HepG2 (cell line): Measurements from ENCODE around the gene HDAC5. TPM values are rescaled to one million over a fixed set of nuclear protein-coding genes. Genes with fewer than 3 reads are reported as not detected.
A peak's percentile ranks its signal among the peaks of the same experiment; 100 is the strongest.

ENCODE experiments used
- ATF3 ChIP-seq: sonication (generic); formaldehyde crosslinking; IDR thresholded peaks from 2 replicates; pipeline ENCODE4 v1.4.0; 2020; ENCODE audit warnings: missing genetic modification reagents
- ELF3 ChIP-seq: IDR thresholded peaks from 2 replicates; pipeline ENCODE4 v1.6.1; 2016; ENCODE audit warnings: missing genetic modification reagents, missing compliant biosample characterization
- GATA4 ChIP-seq: sonication (generic); IDR thresholded peaks from 2 replicates; pipeline ENCODE4 v1.6.1; 2016; ENCODE audit warnings: antibody characterized with exemption, low read depth, borderline replicate concordance
- GATAD1 ChIP-seq: IDR thresholded peaks from 2 replicates; pipeline ENCODE4 v1.6.1; 2016; ENCODE audit warnings: missing genetic modification reagents, missing compliant biosample characterization
- HES4 ChIP-seq: sonication (generic); formaldehyde crosslinking; IDR thresholded peaks from 2 replicates; pipeline ENCODE4 v1.9.0; 2021; ENCODE audit warnings: mild to moderate bottlenecking, missing genetic modification reagents, borderline replicate concordance
- HNF4G ChIP-seq, 2 experiments: sonication (generic) in 1 of 2; formaldehyde crosslinking in 1 of 2; IDR thresholded peaks; 2 replicates each; pipeline versions ENCODE4 v1.4.0 to v1.6.1; 2011 to 2020; ENCODE audit warnings: borderline replicate concordance in 2 of 2, low read depth in 2 of 2, mild to moderate bottlenecking in 2 of 2, low read length in 1 of 2, missing genetic modification reagents in 1 of 2, moderate library complexity in 1 of 2
- KLF15 ChIP-seq: sonication (generic); formaldehyde crosslinking; IDR thresholded peaks from 2 replicates; pipeline ENCODE4 v1.8.1; 2023; ENCODE audit warnings: borderline replicate concordance, mild to moderate bottlenecking, inconsistent platforms, missing genetic modification reagents, mixed read lengths
- MAX ChIP-seq: IDR thresholded peaks from 2 replicates; pipeline ENCODE4 v1.6.1; 2012; ENCODE audit warnings: inconsistent platforms
- NFIB ChIP-seq: sonication (generic); formaldehyde crosslinking; IDR thresholded peaks from 2 replicates; pipeline ENCODE4 v1.9.0; 2021; ENCODE audit warnings: missing genetic modification reagents, mild to moderate bottlenecking, borderline replicate concordance
- STAG1 ChIP-seq: sonication (generic); formaldehyde crosslinking; IDR thresholded peaks from 2 replicates; pipeline ENCODE4 v1.4.0; 2020; ENCODE audit warnings: missing genetic modification reagents
- TOE1 ChIP-seq: sonication (generic); formaldehyde crosslinking; IDR thresholded peaks from 2 replicates; pipeline ENCODE4 v1.4.0; 2020; ENCODE audit warnings: mild to moderate bottlenecking, missing genetic modification reagents
- TP53 ChIP-seq: sonication (generic); formaldehyde crosslinking; conservative IDR thresholded peaks from 2 replicates; pipeline ENCODE4 v1.4.0; 2020; ENCODE audit warnings: missing genetic modification reagents
- ZBTB49 ChIP-seq: sonication (generic); formaldehyde crosslinking; IDR thresholded peaks from 2 replicates; pipeline ENCODE4 v1.4.0; 2020; ENCODE audit warnings: missing genetic modification reagents, borderline replicate concordance
- ZC3H4 ChIP-seq: sonication (generic); formaldehyde crosslinking; IDR thresholded peaks from 2 replicates; pipeline ENCODE4 v1.4.0; 2020; ENCODE audit warnings: missing genetic modification reagents, borderline replicate concordance
- ZFP1 ChIP-seq: IDR thresholded peaks from 2 replicates; pipeline ENCODE4 v1.6.1; 2016
- ZNF275 ChIP-seq: sonication (generic); formaldehyde crosslinking; IDR thresholded peaks from 2 replicates; pipeline ENCODE4 v1.8.0; 2022; ENCODE audit warnings: missing genetic modification reagents, mild to moderate bottlenecking, inconsistent platforms, borderline replicate concordance
- ZNF329 ChIP-seq: sonication (generic); formaldehyde crosslinking; IDR thresholded peaks from 2 replicates; pipeline ENCODE4 v1.9.0; 2021; ENCODE audit warnings: low read depth, mild to moderate bottlenecking, missing genetic modification reagents
- ZNF33A ChIP-seq: sonication (generic); formaldehyde crosslinking; IDR thresholded peaks from 2 replicates; pipeline ENCODE4 v1.5.1; 2020; ENCODE audit warnings: missing genetic modification reagents, mild to moderate bottlenecking, moderate library complexity, borderline replicate concordance
- ZNF484 ChIP-seq: sonication (generic); formaldehyde crosslinking; IDR thresholded peaks from 2 replicates; pipeline ENCODE4 v1.5.1; 2020; ENCODE audit warnings: mild to moderate bottlenecking, low read depth, missing genetic modification reagents, borderline replicate concordance
- ZNF552 ChIP-seq: sonication (generic); formaldehyde crosslinking; IDR thresholded peaks from 2 replicates; pipeline ENCODE4 v1.9.0; 2022; ENCODE audit warnings: missing genetic modification reagents, mild to moderate bottlenecking, borderline replicate concordance
- ZNF670 ChIP-seq: sonication (generic); formaldehyde crosslinking; IDR thresholded peaks from 2 replicates; pipeline ENCODE4 v1.8.0; 2022; ENCODE audit warnings: mild to moderate bottlenecking, missing genetic modification reagents, borderline replicate concordance
- ZNF775 ChIP-seq: sonication (generic); formaldehyde crosslinking; IDR thresholded peaks from 2 replicates; pipeline ENCODE4 v1.4.0; 2020; ENCODE audit warnings: missing genetic modification reagents, mild to moderate bottlenecking, moderate library complexity, borderline replicate concordance
- polyA plus RNA-seq, 8 experiments: library from polyadenylated mRNA; depleted of rRNA in 3 of 8; stranded (reverse) in 7 of 8; unstranded in 1 of 8; fragments of >200 nt; fragmentation: Illumina TruSeq in 4 of 8; extraction: Trizol in 4 of 8; gene quantifications; 2 replicates each; pipeline versions ENCODE4 v1.2.1 to v1.2.3, GENCODE V29; 2011 to 2016; ENCODE audit warnings: low read depth in 4 of 8, missing spikeins in 1 of 8, mixed read lengths in 1 of 8; ENCODE audit not compliant: insufficient read depth in 1 of 8
- total RNA-seq, 5 experiments: library from RNA; depleted of rRNA; stranded (reverse); fragments of >200 nt; fragmentation: Illumina TruSeq; extraction: Trizol; gene quantifications; 2 replicates each; pipeline ENCODE4 v1.2.3, GENCODE V29; 2016; ENCODE audit warnings: low read depth in 1 of 5
- TF ChIP-seq, protein P1 (sequence below): sonication (generic); formaldehyde crosslinking; IDR thresholded peaks from 2 replicates; pipeline ENCODE4 v1.5.0; 2020; ENCODE audit warnings: missing genetic modification reagents
- TF ChIP-seq, protein P2 (sequence below): sonication (generic); formaldehyde crosslinking; IDR thresholded peaks from 2 replicates; pipeline ENCODE4 v1.8.1; 2023; ENCODE audit warnings: mild to moderate bottlenecking, missing genetic modification reagents, borderline replicate concordance

The HDAC5 gene
- total and polyA plus RNA-seq, 2 of the 13 experiments (the other 11 are each of a cell fraction or from before 2014, with no cell fraction given) = 46.4 to 85.4 TPM

- TF ChIP-seq ZNF670 (CRISPR knock-in tag) = no peak
- TF ChIP-seq ZFP1 (CRISPR knock-in tag) = no peak
- no peak for TF ChIP-seq HES4
- no peak for TF ChIP-seq ZNF275 (CRISPR knock-in tag)
- TF ChIP-seq GATA4 = no peak
- no peak for TF ChIP-seq ELF3 (CRISPR knock-in tag)
- TF ChIP-seq ZNF33A (CRISPR knock-in tag) = no peak
- no peak for TF ChIP-seq HNF4G (IDR thresholded peaks at IDR 0.05; ENCODE audit: borderline replicate concordance, low read depth, low read length)
- no peak for TF ChIP-seq HNF4G (CRISPR knock-in tag; IDR thresholded peaks at IDR 0.05; ENCODE audit: borderline replicate concordance, low read depth)
- TF ChIP-seq GATAD1 (CRISPR knock-in tag) = no peak
- TF ChIP-seq, protein P1, sequence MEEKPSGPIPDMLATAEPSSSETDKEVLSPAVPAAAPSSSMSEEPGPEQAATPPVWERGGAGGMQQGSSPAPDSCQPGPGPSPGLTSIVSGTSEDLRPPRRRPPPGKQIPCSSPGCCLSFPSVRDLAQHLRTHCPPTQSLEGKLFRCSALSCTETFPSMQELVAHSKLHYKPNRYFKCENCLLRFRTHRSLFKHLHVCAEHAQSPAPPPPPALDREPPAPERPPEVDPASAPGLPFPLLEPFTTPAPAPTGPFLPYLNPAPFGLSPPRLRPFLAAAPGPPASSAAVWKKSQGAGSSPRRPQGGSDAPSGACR (CRISPR knock-in tag) = no peak
- no peak for TF ChIP-seq ZNF329 (CRISPR knock-in tag)
- TF ChIP-seq MAX = no peak
- TF ChIP-seq STAG1 (CRISPR knock-in tag) = 0 out of 2 replicates have a peak, but pooled peaks have one; percentile 9
- no peak for TF ChIP-seq ZNF484 (CRISPR knock-in tag)
- no peak for TF ChIP-seq ZBTB49 (CRISPR knock-in tag)
- TF ChIP-seq ZNF775 (CRISPR knock-in tag) = no peak
- TF ChIP-seq TP53 (CRISPR knock-in tag) = no peak
- no peak for TF ChIP-seq KLF15 (CRISPR knock-in tag)
- TF ChIP-seq NFIB (CRISPR knock-in tag) = no peak
- TF ChIP-seq, protein P2, sequence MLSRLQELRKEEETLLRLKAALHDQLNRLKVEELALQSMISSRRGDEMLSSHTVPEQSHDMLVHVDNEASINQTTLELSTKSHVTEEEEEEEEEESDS (CRISPR knock-in tag) = no peak
- no peak for TF ChIP-seq TOE1 (CRISPR knock-in tag)
- no peak for TF ChIP-seq ZNF552 (CRISPR knock-in tag)
- no peak for TF ChIP-seq ATF3 (CRISPR knock-in tag)
- TF ChIP-seq ZC3H4 = no peak
Observed at GRCh38 chr17:44076716-44077594, 46.5 kb downstream of the HDAC5 start (continued).
